Peyer's patch (tissue), 4 donors: Measurements from ENCODE around the gene RREB1.

Source experiments
- POLR2A ChIP-seq, 2 donors: fragments of 450-650 bp; IDR thresholded peaks; one replicate each; pipeline ENCODE4 v1.5.1; 2017; ENCODE audit warnings: antibody characterized with exemption in 2 of 2, mild to moderate bottlenecking in 2 of 2, moderate library complexity in 2 of 2
- TF ChIP-seq, protein P1 (sequence below), 6 experiments: fragments of 450-650 bp in 4 of 6; fragments of 200-600 bp in 2 of 6; sonication (generic) in 1 of 6; IDR thresholded peaks; one replicate each; pipeline ENCODE4 v1.5.1; 2017 to 2019; ENCODE audit warnings: antibody characterized with exemption in 6 of 6, mild to moderate bottlenecking in 3 of 6, moderate library complexity in 1 of 6

DNA sequence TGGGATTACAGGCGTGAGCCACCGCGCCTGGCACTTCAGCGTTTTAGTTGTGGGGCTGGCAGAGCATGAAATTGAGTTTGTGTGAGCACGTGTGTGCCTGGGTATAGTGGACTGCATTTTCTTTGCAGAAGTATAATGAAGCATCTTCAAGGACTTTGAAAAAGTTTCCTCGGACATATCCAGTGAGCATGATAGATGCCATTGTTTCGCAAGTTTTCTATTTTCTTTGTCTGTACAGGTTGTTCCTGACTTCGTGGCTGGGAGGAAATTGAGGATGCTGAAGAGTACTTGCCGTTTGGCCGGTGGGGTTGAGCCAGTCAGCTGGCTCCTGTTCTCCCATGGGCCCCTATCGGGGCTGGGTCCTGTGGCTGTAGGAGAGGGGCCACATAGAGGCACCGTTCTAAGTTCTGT is 55.9 kb downstream of the RREB1 start:
- TF ChIP-seq, protein P1, sequence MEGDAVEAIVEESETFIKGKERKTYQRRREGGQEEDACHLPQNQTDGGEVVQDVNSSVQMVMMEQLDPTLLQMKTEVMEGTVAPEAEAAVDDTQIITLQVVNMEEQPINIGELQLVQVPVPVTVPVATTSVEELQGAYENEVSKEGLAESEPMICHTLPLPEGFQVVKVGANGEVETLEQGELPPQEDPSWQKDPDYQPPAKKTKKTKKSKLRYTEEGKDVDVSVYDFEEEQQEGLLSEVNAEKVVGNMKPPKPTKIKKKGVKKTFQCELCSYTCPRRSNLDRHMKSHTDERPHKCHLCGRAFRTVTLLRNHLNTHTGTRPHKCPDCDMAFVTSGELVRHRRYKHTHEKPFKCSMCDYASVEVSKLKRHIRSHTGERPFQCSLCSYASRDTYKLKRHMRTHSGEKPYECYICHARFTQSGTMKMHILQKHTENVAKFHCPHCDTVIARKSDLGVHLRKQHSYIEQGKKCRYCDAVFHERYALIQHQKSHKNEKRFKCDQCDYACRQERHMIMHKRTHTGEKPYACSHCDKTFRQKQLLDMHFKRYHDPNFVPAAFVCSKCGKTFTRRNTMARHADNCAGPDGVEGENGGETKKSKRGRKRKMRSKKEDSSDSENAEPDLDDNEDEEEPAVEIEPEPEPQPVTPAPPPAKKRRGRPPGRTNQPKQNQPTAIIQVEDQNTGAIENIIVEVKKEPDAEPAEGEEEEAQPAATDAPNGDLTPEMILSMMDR (IDR thresholded peaks at IDR 0.05), result no peak
- no peak for TF ChIP-seq POLR2A (IDR thresholded peaks at IDR 0.05)
